Urothelium cell line (cell line): ENCODE results near the gene LMBR1L.
"Not testable (repeated sequence)": the region's sequence is repeated elsewhere in the genome, so short reads cannot be mapped to it uniquely, and the experiment has no call there.

Experiments used
- DNase-seq: peaks from one replicate; pipeline ENCODE4 v3.0.0; 2011; ENCODE audit warnings: low spot score, mixed read lengths
- FAIRE-seq: peaks from 2 replicates; lab custom pipeline; 2011; peaks lifted over from hg19 to GRCh38; lab: Jason Lieb, UNC

The LMBR1L gene

GRCh38 chr12:49110464-49111155 is at the start of gene LMBR1L:
LMBR1L (minus strand) TSS chr12:49110847; CDS start chr12:49110555, 292 bp downstream.
- peak; percentile 98 for DNase-seq
- FAIRE-seq: no peak

DNA sequence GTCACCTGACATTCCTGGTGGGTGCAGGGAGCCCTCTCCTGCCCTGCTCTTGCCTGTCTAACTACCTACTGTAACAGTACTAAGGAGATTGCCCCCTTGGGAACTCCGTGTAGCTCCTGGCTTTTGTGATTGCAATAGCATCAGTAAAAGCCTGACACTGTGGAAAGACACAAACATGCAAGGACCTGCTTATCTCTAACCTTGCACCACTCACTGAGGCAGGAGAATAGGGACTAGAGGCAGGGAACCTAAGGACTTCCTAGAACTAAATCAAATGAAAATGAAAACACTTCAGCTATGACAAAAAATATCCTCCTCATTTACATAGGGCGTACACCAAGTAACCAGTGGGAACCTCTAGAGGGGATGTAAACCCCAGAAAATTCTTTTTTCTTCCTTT is 49.8 kb upstream of the LMBR1L start:
- FAIRE-seq (no peak), DNase-seq (no peak)

DNA sequence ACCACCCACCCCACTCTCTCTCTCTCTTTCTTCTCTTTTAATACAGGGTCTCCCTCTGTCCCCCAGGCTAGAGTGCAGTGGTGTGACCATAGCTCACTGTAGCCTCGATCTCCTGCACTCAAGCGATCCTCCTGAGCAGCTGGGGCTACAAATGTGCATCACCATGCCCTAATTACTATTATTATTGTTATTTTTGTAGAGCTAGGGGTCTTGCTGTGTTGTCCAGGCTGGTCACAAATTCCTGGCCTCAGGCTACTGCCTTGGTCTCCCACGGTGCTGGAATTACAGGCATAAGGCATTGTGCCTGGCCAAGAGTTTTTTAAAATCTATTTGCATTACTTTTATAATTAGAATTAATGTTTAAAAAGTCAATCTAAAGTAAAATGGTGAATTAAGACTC is 43.6 kb upstream of the LMBR1L start:
- FAIRE-seq (no peak), DNase-seq (no peak)

GRCh38 chr12:49147384-49147783 is 36.7 kb upstream of the LMBR1L start:
- no peak for FAIRE-seq
- no peak for DNase-seq

DNA sequence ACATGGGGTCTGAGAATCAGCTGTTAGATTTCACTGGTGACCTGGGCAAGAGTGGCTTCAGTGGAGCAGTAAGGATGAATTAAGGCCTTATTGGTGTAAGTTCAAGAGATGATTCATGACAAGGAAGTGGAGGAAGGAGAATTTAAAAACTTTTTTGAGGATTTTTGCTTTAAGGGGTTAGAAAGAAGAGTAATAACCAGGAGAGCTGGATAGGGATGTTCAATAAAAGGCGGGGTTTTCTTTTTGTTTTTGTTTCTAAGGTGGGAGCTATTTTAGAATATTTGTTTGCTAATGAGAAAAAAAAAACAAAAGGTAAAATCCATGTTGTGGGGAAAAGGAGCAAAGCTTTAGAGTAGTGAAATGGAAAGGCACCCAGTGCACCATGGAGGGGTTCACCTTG is 35.8 kb upstream of the LMBR1L start:
- FAIRE-seq (no peak), DNase-seq (no peak)

DNA sequence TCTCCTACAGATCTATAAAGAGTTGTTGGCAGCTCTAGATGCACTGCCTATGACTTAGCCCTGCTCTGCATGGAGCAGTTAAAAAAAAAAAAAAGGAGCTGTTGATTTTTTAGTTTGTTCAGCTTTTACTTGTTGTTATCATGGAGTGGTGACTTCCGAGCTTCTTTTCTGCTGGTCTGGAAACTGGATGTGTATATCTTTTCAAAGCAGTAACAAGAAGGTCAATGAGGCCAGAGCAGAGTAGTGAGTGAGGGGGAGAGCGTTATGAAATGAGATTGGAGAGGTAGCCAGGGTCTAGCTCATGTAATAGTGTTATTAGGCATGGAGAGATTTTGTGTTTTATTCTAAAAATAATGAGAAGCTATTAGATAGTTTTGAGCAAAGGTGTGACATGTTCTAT is 33.7 kb upstream of the LMBR1L start:
- FAIRE-seq (no peak), DNase-seq (no peak)

DNA sequence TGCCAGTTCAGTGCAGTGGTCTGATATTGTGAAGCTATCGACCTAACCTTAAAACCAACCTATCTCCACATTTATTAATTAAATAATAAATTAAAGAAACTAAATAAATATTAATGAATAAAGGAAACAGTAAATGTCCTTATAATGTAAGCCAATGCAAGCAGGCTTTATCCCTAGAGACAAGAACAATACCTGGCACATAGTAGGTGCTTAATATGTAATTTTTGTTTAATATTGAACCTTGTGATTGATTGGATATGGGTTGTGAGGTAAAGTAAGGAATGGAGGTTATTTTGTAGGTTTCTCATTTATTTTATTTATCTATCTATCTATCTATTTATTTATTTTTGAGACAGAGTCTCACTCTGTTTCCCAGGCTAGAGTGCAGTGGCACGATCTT is 28.4 kb upstream of the LMBR1L start:
- FAIRE-seq: no peak
- no peak for DNase-seq

DNA sequence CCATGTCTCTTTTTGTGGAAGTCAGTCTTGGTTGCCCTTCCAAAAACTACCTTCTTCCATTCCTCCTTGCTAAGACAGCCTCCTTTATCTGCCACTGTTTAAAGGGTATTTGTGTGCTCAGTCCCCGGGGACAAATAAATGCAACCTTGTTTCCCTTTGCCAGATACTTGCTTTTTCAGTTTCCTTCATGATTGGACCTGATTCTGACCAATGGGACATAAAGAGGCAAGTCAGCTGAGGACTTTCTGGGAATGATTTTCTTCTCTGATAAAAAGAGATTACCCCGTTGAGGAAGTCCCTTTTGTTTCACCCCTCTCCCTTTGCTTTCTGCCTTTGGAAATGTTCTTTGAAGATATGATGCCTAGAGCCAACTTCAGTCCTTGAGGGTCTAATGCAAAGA is 27.9 kb upstream of the LMBR1L start:
- FAIRE-seq (no peak), DNase-seq (no peak)

DNA sequence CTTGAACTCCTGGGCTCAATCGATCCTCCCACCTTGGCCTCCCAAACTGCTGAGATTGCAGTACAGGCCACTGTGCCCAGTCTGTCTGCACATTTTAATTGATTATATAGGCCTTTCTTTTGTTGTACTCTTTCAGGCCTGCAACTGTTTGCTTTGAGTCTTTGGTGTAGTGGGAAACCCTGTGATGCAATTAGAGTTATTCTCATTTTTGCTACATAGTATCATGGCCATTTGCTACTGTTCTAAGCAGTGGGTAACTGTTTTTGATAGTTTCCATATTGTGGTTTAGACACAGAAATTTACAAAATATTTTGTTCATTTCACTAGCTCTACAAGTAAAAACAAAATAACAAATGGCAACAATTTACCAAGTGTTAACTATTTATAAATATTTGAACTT is 26.8 kb upstream of the LMBR1L start:
- FAIRE-seq: no peak
- DNase-seq: no peak

DNA sequence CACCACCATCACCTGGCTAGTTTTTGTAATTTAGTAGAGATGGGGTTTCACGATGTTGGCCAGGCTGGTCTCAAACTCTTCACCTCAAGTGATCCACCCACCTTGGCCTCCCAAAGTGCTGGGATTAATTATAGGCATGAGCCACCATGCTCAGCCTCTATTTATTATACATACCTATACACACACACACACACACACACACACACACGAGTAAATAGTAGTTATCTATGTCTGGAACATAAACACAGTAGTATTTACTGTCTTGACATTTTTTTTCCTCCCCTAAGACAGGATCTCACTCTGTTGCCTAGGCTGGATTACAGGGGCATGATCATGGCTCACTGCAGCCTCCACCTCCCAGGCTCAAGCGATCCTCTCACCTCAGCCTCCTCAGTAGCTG is 26.4 kb upstream of the LMBR1L start:
- DNase-seq, FAIRE-seq: not testable (repeated sequence)

DNA sequence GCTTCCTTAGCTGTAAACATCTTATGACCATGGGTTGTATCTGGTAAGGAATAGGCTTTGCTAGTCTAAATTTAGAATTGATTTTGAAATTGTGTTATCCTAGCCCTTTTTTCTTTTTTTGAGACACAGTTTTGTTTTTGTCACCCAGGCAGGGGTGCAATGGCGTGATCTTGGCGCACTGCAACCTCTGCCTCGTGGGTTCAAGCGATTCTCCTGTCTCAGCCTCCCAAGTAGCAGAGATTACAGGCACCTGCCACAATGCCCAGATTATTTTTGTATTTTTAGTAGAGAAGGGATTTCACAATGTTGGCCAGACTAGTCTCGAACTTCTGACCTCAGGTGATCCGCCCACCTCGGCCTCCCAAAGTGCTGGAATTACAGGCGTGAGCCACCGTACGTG is 22.9 kb upstream of the LMBR1L start:
- DNase-seq (no peak), FAIRE-seq (no peak)

- DNase-seq (peak; percentile 16), FAIRE-seq (no peak)
Observed at GRCh38 chr12:49133014-49133413, 22.4 kb upstream of the LMBR1L start.

GRCh38 chr12:49131894-49132461 is 21.3 kb upstream of the LMBR1L start:
- FAIRE-seq (no peak), DNase-seq (no peak)

GRCh38 chr12:49131051-49131893 is 20.6 kb upstream of the LMBR1L start, which contains the start of gene TUBA1B:
TUBA1B (minus strand) TSS chr12:49131395; CDS start chr12:49131300, 95 bp downstream.
- no peak for FAIRE-seq

DNA sequence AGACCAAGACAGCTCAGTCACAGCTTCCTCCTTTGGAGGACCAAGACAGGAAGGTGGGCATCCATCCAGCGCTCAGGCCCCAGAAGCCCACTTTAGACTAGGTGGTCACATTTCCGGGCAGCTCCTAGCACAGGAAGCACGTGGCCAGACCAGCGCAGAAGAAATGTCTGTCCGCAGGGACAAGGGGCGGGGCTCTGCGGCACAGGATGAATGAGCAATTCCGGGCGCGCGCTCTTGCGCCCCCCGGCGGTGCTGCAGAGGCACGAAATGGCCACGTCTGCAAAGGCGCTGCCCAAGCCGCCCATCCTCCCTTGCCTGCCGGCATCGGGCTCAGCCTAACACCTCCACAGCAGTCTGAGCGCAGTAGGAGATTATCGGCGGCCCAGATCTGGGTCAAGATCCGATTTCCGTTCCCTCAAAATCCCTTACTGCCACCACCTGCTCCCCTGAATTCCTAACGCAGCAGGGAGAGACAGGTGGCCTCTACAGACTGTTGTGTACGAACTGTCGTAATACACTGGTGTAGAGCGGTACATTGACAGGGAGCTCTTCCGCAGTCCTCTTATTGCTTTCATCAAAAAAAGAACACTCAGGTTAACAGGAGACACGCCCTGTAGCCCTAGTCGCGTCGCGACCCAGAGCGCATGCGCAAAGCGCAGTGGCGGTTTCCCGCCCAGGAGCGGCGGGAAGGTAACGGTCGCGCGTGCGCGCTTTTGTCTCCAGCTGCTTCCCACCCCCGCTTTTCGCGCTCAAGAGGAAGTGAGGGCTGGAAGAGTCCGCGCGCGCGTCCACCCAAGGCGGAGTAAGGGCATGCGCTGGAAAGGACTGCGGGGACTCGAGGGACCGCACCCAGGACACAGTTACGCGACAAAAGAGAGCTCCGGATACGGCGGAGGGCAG is 19.8 kb upstream of the LMBR1L start:
- FAIRE-seq (no peak), DNase-seq (peak; percentile 92)

More at GRCh38 chr12:49131051-49131893, 20.6 kb upstream of the LMBR1L start, which contains the start of gene TUBA1B:
- peak; percentile 97 for DNase-seq

GRCh38 chr12:49129332-49130150 is 18.9 kb upstream of the LMBR1L start:
- FAIRE-seq (no peak), DNase-seq (no peak)

DNA sequence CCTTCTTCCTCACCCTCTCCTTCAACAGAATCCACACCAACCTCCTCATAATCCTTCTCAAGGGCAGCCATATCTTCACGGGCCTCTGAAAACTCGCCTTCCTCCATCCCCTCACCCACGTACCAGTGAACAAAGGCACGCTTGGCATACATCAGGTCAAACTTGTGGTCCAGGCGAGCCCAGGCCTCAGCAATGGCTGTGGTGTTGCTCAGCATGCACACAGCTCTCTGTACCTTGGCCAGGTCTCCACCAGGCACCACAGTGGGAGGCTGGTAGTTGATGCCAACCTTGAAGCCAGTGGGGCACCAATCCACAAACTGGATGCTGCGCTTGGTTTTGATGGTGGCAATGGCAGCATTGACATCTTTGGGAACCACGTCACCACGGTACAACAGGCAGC is 17.3 kb upstream of the LMBR1L start:
- DNase-seq, FAIRE-seq: not testable (repeated sequence)

DNA sequence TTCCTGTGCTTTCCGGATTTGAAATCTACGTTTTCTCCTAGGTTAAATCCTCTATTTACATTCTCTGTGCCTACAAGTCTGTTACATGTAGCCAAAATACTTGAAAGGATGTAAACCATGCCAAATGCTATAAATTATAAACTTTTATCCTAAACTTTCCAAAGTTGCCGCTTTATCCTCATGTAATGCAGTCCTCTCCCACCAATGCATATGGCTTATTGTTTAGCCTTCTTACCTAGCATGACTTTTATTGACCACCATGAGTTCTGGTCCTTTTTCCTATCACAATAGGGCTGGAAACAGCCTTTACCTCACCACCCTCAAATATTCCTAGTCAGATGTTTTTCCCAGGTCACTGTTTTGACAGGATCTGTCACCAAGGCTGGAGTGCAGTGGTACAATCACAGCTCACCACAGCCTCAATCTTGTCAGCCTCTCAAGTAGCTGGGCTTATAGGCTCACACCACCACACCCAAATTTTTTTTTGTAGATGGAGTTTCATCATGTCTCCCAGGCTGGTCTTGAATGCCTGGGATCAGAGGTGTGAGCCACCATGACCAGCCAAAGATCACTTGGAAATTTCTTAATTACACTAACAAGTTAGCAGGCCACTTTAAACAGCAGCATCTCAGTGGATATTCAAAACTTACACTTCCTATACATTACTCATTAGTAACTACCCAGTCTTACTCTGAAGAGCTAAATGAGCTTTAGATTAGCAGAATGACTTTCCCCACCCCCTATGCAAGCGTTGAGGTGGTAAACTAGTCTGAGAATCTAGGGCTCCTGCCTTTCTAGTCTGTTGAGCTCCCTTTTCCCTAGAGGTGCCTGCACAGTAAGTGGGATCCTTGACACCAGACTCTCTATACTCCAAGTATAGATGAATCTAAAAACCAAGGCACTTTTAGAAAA is 16.5 kb upstream of the LMBR1L start:
- FAIRE-seq: no peak

More for the DNA sequence above, 16.5 kb upstream of the LMBR1L start:
- DNase-seq: no peak
